HG03521 (cell line): ENCODE measurements around the gene KLHL9.
"Not testable (repeated sequence)": the region's sequence is repeated elsewhere in the genome, so short reads cannot be mapped to it uniquely, and the experiment has no call there.

Experiments
- ATAC-seq: cut with Tn5 transposase; IDR thresholded peaks from one replicate; pipeline ENCODE4 v1.9.1; 2021; ENCODE audit warnings: mild to moderate bottlenecking, moderate library complexity; ENCODE audit not compliant: unreplicated experiment

Gene KLHL9

GRCh38 chr9:21334701-21335632, at the start of gene KLHL9:
KLHL9 (minus strand) TSS chr9:21335404; CDS start chr9:21334859, 545 bp downstream.
- ATAC-seq: peak; percentile 90

DNA sequence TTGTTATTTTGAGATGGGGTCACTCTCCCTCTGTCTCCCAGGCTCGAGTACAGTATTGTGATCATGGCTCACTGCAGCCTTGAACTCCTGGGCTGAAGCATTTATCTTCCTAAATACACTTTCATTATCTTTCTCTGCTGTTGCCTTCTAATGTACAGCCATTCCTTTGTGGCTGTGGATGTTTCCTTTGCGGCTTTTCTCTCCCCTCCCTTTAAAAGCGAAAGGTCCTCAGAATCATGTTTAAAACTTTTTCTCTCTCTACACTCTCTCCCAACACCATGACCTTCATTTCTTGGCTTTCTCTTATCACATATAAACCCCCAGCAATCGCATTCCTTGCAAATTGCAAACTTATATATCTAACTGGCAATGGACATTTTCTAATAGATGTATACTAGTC, 48.4 kb upstream of the KLHL9 start:
- no peak for ATAC-seq

GRCh38 chr9:21381448-21382339, 46.5 kb upstream of the KLHL9 start:
- peak; percentile 99 for ATAC-seq

GRCh38 chr9:21371467-21371866, 36.3 kb upstream of the KLHL9 start:
- ATAC-seq: not testable (repeated sequence)

GRCh38 chr9:21367957-21368356, 32.8 kb upstream of the KLHL9 start, which contains the start of gene IFNA13:
IFNA13 (minus strand) TSS chr9:21368057; CDS start chr9:21368010, 47 bp downstream.
- ATAC-seq: no peak

GRCh38 chr9:21367169-21367568, 32.0 kb upstream of the KLHL9 start:
- peak; percentile 71 for ATAC-seq

DNA sequence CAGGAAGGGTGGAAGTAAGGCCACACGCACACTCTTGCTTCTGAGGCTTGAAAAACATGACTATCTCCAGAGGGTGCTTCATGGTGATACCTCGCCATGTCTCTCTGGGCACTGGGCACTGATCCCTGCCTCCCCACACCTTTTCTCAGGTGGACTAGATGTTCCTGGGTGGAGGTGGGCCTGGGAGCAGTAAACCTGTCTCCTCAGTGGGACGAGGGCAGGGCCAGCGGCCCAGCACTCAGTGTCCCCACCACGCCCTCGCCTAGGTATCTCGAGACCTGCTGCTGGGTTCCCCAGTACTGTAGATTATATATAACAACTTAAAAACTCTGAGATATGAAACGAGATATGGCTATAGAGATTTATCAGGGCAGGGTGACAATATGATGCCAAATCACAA, 27.1 kb upstream of the KLHL9 start:
- ATAC-seq: no peak

DNA sequence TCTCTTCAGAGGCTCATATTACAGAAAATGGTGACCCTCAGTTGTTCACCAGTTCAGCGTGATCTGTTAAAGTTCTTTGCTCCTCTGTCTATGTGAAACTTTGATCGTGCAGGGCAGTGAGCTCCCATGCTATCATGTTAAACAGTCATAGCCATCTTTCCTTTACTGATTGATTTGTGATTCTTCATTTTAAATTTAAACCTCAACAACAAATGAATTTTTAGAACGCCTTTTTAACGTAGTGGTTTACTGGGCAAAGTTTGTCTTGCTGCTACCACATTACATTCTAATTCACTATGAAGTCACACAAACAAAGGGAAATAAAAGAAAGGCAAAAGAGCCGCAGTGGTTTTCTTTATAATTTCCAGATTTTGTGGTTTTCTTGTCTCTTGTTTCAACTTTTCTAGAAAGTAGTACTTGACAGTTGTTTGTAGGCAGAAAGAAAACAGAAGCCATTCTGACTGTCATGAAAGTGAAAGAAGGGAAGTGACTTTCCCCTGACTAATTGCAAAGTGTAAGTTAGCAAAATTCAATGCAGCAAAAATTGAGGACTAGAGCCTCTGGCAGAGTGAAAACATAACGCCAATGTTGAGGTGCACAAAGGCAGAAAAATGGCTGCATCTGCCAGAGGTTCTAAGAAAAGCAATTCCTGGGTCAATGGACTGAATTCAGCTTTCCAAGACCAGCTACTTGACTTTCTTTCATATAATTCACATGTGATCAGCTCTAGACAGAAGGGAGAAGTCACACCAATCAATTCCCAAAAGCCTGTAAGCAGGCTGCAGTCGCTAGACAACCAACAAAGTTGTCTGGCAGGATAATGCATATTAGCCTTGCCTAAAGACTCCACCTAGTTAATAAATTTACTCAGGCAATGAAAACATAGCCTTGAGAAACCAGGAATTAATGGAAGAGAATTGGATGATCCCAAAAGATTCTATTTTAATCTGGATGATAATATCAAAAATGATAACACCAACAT, 22.6 kb upstream of the KLHL9 start:
- peak; percentile 84 for ATAC-seq

DNA sequence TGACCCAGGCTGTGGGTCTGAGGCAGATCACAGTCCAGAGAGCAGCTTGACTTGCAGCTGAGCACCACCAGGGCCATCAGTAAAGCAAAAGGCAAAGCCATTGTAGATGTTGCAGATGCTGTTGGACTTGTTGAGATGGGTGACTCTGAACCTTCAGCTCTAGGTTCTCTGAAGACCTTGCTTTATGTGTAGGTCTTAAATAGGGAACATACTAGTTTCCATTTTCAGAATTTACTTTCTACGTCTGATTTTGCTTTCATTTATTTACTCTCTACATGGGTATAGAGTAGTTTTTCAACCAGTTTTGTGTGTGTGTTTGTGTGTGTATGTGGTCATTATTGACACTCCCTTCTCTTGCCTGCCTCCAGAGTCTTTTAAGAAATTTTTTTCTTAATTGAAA, 15.6 kb upstream of the KLHL9 start, which contains the start of gene IFNA6:
Gene IFNA6, minus strand, starts transcription at position 101 of the 400 bp plus-strand sequence. Its CDS starts 0 bp downstream, at position 101.
- no peak for ATAC-seq

- no peak for ATAC-seq
Measured at GRCh38 chr9:21348430-21348970, 13.3 kb upstream of the KLHL9 start.

GRCh38 chr9:21340735-21341134, 5.5 kb upstream of the KLHL9 start:
- no peak for ATAC-seq

GRCh38 chr9:21336457-21336856, 1.3 kb upstream of the KLHL9 start:
- ATAC-seq: no peak

- no peak for ATAC-seq
Measured at GRCh38 chr9:21333226-21333625, 2.0 kb downstream of the KLHL9 start.

DNA sequence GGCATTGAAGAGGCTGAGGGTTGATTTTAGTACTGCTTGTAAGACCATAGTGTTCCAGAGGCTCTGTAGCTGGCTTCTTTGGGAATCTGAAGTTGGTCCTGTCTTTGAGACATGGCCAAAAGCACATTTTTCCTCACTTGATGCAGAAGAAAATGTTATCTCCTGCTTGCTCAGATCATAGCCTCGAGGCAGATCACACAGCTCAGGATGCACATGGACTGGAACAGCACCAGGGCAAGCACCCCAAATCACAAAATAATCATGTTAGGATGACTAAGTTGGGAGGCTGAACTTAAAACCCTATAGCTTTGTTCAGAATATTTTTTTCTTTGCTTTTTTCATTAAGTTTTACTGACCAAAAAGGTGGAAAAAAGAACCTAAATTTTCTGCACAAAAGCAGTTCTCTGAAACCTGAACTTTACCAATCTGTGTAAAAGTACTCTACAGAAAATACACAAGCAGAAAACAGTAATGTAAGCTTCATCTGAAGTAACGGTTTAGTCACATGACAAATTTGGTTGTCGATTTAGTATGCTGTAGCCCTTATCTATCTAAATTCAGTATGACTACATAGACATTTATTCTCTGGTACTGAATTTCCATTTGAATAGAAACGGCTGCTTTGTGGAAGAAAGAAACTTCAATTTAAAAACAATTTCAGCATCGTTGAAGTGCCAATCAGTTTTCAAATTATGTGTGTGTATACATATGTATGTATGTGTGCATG, 3.4 kb downstream of the KLHL9 start:
- ATAC-seq: no peak

- peak; percentile 82 for ATAC-seq
Measured at GRCh38 chr9:21326526-21327139, 8.6 kb downstream of the KLHL9 start.

DNA sequence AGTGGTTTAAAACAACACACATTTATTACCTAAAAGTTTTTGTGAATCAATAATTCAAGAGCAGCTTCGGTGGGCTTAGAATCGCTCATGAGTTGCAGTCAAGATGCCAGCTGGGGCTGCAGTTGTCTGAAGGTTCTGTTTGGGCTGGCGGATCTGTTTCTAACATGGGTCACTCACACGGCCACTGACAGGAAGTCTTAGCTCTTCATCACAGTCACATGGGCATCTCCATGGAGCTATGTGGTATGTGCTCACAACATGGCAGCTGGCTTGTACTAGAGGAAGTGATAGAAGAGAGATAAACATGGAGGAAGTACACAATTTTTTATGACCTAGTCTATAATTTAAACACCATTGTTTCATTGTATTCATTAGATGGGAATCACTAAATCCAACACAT, 11.2 kb downstream of the KLHL9 start:
- ATAC-seq: no peak

DNA sequence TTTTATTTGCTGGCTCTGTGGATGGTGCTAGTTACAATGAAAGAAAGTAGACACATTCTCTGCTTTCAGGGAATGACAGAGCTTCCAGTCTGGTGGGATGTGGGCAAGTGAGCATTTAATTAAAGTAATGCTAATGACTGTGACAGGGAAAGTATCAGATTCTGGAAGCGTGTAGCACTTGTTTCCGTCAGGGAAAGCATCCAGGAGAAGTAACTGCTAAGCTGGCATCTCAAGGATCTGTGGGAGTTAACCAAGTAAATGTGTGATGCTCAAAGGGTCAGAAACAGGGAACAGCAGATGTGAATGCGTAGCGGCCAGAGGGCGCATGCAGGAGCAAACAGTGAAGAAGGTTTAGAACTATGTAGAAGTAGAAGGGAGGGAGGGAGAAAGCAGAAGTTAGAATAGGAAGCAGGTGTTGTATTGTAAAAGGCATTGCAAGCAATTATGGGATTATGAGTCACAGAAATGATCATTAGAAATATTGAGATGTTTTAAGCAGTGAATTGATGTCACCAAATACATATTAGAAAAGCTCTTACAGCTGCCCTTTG, 12.2 kb downstream of the KLHL9 start:
- no peak for ATAC-seq

GRCh38 chr9:21320465-21320864, 14.7 kb downstream of the KLHL9 start:
- ATAC-seq: no peak
